ENCODE results near the gene PLXNA2. TPM values are rescaled to one million over a fixed set of nuclear protein-coding genes. Genes with fewer than 3 reads are reported as not detected.

The PLXNA2 gene
- polyA plus RNA-seq, 2 of the 4 experiments (the other 2 are of a cell fraction) = 0.36 to 0.87 TPM

- no peak for TF ChIP-seq FOXS1 (CRISPR knock-in tag; IDR thresholded peaks at IDR 0.05)
- Histone ChIP-seq H3K4me1 (peaks cover 23% of the 10 kb centered on the region), H3K9me3 (no peaks in the 10 kb centered on the region), H3K4me2 (no peak overlapping the region), H3K27ac (no peak overlapping the region), H3K4me3 (no peak overlapping the region)
- FAIRE-seq (no peak), DNase-seq (ENCODE audit: low read depth in 1 of 2, low spot score in 1 of 2) (no peak), ATAC-seq (no peak)
- 87% methylated on average over 10 of the region's 10 CpGs for WGBS (ENCODE audit: missing lambda C conversion rate)
- POLR2A ChIA-PET = no interaction called here
- CTCF ChIA-PET = interaction anchor here (1.8 to 7.4 kb wide), 3 partner anchors 9 to 76 kb away, joined by 7 to 65 read pairs (median 10); no protein-coding TSS in a partner anchor
Observed at GRCh38 chr1:208207388-208208131, 36.6 kb downstream of the PLXNA2 start.

GRCh38 chr1:208206092-208206698, 38.0 kb downstream of the PLXNA2 start:
- ATAC-seq (no peak), FAIRE-seq (no peak), DNase-seq (ENCODE audit: low read depth in 1 of 2, low spot score in 1 of 2) (no peak)
- TF ChIP-seq JUN (IDR thresholded peaks at IDR 0.05) (no peak), HOXB5 (CRISPR knock-in tag; IDR thresholded peaks at IDR 0.05) (no peak), GATA3 (IDR thresholded peaks at IDR 0.05; ENCODE audit: borderline replicate concordance) (no peak), FOSB (CRISPR knock-in tag; IDR thresholded peaks at IDR 0.05) (no peak), USF2 (IDR thresholded peaks at IDR 0.05) (no peak), NPAS2 (CRISPR knock-in tag; IDR thresholded peaks at IDR 0.05; ENCODE audit: borderline replicate concordance) (no peak), POLR2A (IDR thresholded peaks at IDR 0.05; ENCODE audit: low read length) (no peak), RCOR1 (IDR thresholded peaks at IDR 0.05; ENCODE audit: low read depth, low read length) (no peak), CHD4 (IDR thresholded peaks at IDR 0.05; ENCODE audit: borderline replicate concordance) (no peak), NR3C1 (IDR thresholded peaks at IDR 0.05) (no peak), MAFK (IDR thresholded peaks at IDR 0.05; ENCODE audit: partially characterized antibody) (no peak), MAX (IDR thresholded peaks at IDR 0.05) (no peak), CBX8 (IDR thresholded peaks at IDR 0.05) (no peak), FOXS1 (CRISPR knock-in tag; IDR thresholded peaks at IDR 0.05) (no peak), ESRRA (IDR thresholded peaks at IDR 0.05; ENCODE audit: borderline replicate concordance, low read length) (no peak)
- Histone ChIP-seq H3K4me3 (no peak overlapping the region), H3K4me1 (peaks cover 37% of the 10 kb centered on the region), H3K4me2 (no peak overlapping the region), H3K27ac (no peak overlapping the region), H3K9me3 (no peaks in the 10 kb centered on the region)
- ChIA-PET CTCF (interaction anchor here (0.6 to 7.4 kb wide), 6 partner anchors 10 to 334 kb away, joined by 4 to 65 read pairs (median 6); partner anchors contain the start of gene PLXNA2), POLR2A (interaction anchor here (0.6 kb wide), 1 partner anchor 15 kb away, joined by 3 read pairs; no protein-coding TSS in a partner anchor)
- WGBS (ENCODE audit: missing lambda C conversion rate) = 93% methylated on average over 5 of the region's 5 CpGs

- ChIA-PET CTCF (interaction anchor here (1.1 to 7.4 kb wide), 4 partner anchors 10 to 73 kb away, joined by 4 to 65 read pairs (median 6); partner anchors contain the start of gene PLXNA2), POLR2A (no interaction called here)
Observed at GRCh38 chr1:208205216-208206013, 38.8 kb downstream of the PLXNA2 start.

More at GRCh38 chr1:208205216-208206013, 38.8 kb downstream of the PLXNA2 start:
- Histone ChIP-seq H3K4me3 (no peak overlapping the region), H3K4me2 (no peak overlapping the region), H3K4me1 (peaks cover 45% of the 10 kb centered on the region), H3K27ac (peak overlapping the region in 1 of 2 experiments; percentile 85; a peak in 4 of 6 replicates), H3K9me3 (no peaks in the 10 kb centered on the region)
- ATAC-seq = no peak
- DNase-seq (ENCODE audit: low read depth in 1 of 2, low spot score in 1 of 2) = no peak
- 96% methylated on average over 5 of the region's 5 CpGs for WGBS (ENCODE audit: missing lambda C conversion rate)
- no peak for FAIRE-seq
- TF ChIP-seq CHD4 (IDR thresholded peaks at IDR 0.05; ENCODE audit: borderline replicate concordance) = no peak
- TF ChIP-seq SREBF2 (IDR thresholded peaks at IDR 0.05) = no peak
- TF ChIP-seq POLR2A (IDR thresholded peaks at IDR 0.05; ENCODE audit: low read length) = no peak
- no peak for TF ChIP-seq BCL3 (IDR thresholded peaks at IDR 0.05)
- TF ChIP-seq FOXS1 (CRISPR knock-in tag; IDR thresholded peaks at IDR 0.05) = no peak
